Activated effector memory CD4-positive, alpha-beta T cell treated with Interleukin-2 at 50 U/mL for 16 hours (primary cell): ENCODE data around the gene EMC7.

Experiments
- DNase-seq: peaks from one replicate; pipeline ENCODE4 v3.0.0-alpha.2; 2020

EMC7 gene

GRCh38 chr15:34038023-34038870 is 63.4 kb downstream of the EMC7 start:
- peak; percentile 71 for DNase-seq
